Sciatic nerve (tissue), 2 donors: ENCODE results near the gene MPI. TPM values are rescaled to one million over a fixed set of nuclear protein-coding genes. Genes with fewer than 3 reads are reported as not detected.
A peak's percentile ranks its signal among the peaks of the same experiment; 100 is the strongest.

Source experiments
- ATAC-seq: fragments of 200-7000 bp; cut with Tn5 transposase; one replicate; pipeline ENCODE4 v1.9.1; 2020; ENCODE audit warnings: mild to moderate bottlenecking, moderate library complexity
- DNase-seq: peaks from one replicate; pipeline ENCODE4 v3.0.0-alpha.2; 2020; ENCODE audit warnings: low spot score
- intact Hi-C: fragments of 100-400 bp; cut with DNase I; formaldehyde crosslinking; loops from one replicate; pipeline ENCODE4 v1.14.2; 2022
- total RNA-seq: library from RNA; stranded (reverse); fragmentation: NEBNext Ultra II Directional; extraction: Animal tissue kit (Norgen Biotek cat#: 25700); gene quantifications from one replicate; pipeline ENCODE4 v1.2.1, GENCODE V29; 2021
- donor health status: DM: no; HTN: no; CAD: no.
- donor health status: DM: no; HTN: no; CAD: no.

MPI gene
- total RNA-seq = 38.2 TPM

GRCh38 chr15:74889883-74890664 lies at the start of gene MPI:
MPI (plus strand) TSS chr15:74890042; CDS start chr15:74890074, 32 bp downstream.
- peak; percentile 98 for ATAC-seq
- intact Hi-C loops = loop anchor here (10.0 kb wide), 1 partner anchor 55 kb away; no protein-coding TSS in a partner anchor
- peak; percentile 90 for DNase-seq

GRCh38 chr15:74840851-74841775 lies 48.7 kb upstream of the MPI start:
- no peak for ATAC-seq
- no peak for DNase-seq
- intact Hi-C loops = loop anchor here (10.0 kb wide), 1 partner anchor 66 kb away; no protein-coding TSS in a partner anchor

- ATAC-seq (no peak), DNase-seq (no peak)
- intact Hi-C loops = loop anchor here (10.0 kb wide), 1 partner anchor 67 kb away; no protein-coding TSS in a partner anchor
Measured at GRCh38 chr15:74841891-74842373, 47.9 kb upstream of the MPI start.

- intact Hi-C loops = loop anchor here (10.0 kb wide), 1 partner anchor 68 kb away; no protein-coding TSS in a partner anchor
- peak; percentile 94 for ATAC-seq
- peak; percentile 94 for DNase-seq
Measured at GRCh38 chr15:74842581-74843444, 47.0 kb upstream of the MPI start, which contains the start of gene ULK3. ULK3 (minus strand) TSS chr15:74843156; CDS start chr15:74843105, 51 bp downstream.

GRCh38 chr15:74843445-74843828 lies 46.4 kb upstream of the MPI start:
- ATAC-seq (no peak), DNase-seq (no peak)
- intact Hi-C loops = loop anchor here (10.0 kb wide), 1 partner anchor 69 kb away; no protein-coding TSS in a partner anchor

- peak; percentile 1 for ATAC-seq
Measured at GRCh38 chr15:74843891-74844299, 45.9 kb upstream of the MPI start.

GRCh38 chr15:74844319-74845207 lies 45.3 kb upstream of the MPI start:
- intact Hi-C loops = loop anchor here (10.0 kb wide), 1 partner anchor 70 kb away; no protein-coding TSS in a partner anchor
- ATAC-seq = no peak
- no peak for DNase-seq

More at GRCh38 chr15:74843891-74844299, 45.9 kb upstream of the MPI start:
- no peak for DNase-seq
- intact Hi-C loops = loop anchor here (10.0 kb wide), 1 partner anchor 69 kb away; no protein-coding TSS in a partner anchor

- ATAC-seq (no peak), DNase-seq (no peak)
- intact Hi-C loops = loop anchor here (10.0 kb wide), 1 partner anchor 70 kb away; no protein-coding TSS in a partner anchor
Measured at GRCh38 chr15:74845208-74845568, 44.7 kb upstream of the MPI start.

- ATAC-seq (no peak), DNase-seq (no peak)
- intact Hi-C loops = loop anchor here (10.0 kb wide), 1 partner anchor 71 kb away; no protein-coding TSS in a partner anchor
Measured at GRCh38 chr15:74845581-74845980, 44.3 kb upstream of the MPI start.

- DNase-seq = no peak
- intact Hi-C loops = loop anchor here (10.0 kb wide), 1 partner anchor 73 kb away; no protein-coding TSS in a partner anchor
- ATAC-seq = no peak
Measured at GRCh38 chr15:74847432-74847831, 42.4 kb upstream of the MPI start.

GRCh38 chr15:74850393-74850792 lies 39.4 kb upstream of the MPI start:
- DNase-seq = no peak
- no peak for ATAC-seq
- intact Hi-C loops = no loop called here

- ATAC-seq = no peak
- no peak for DNase-seq
- intact Hi-C loops = no loop called here
Measured at GRCh38 chr15:74851960-74852359, 37.9 kb upstream of the MPI start.

- intact Hi-C loops = no loop called here
- DNase-seq (no peak), ATAC-seq (no peak)
Measured at GRCh38 chr15:74854453-74855022, 35.3 kb upstream of the MPI start.

- ATAC-seq (no peak), DNase-seq (no peak)
- intact Hi-C loops = no loop called here
Measured at GRCh38 chr15:74855857-74856256, 34.0 kb upstream of the MPI start.

GRCh38 chr15:74856537-74856936 lies 33.3 kb upstream of the MPI start:
- intact Hi-C loops = no loop called here
- no peak for ATAC-seq
- DNase-seq = no peak

GRCh38 chr15:74857082-74857655 lies 32.7 kb upstream of the MPI start:
- DNase-seq (no peak), ATAC-seq (no peak)
- intact Hi-C loops = no loop called here
